GM20000 (cell line): ENCODE results near the gene AQP5.

Source experiments
- DNase-seq: peaks from one replicate; pipeline ENCODE4 v3.0.0; 2012; ENCODE audit warnings: low spot score
- TF ChIP-seq, protein P1 (sequence below): IDR thresholded peaks from 2 replicates; pipeline ENCODE4 v1.5.1; 2012; ENCODE audit warnings: mild to moderate bottlenecking, control low read depth; ENCODE audit errors: extremely low read depth, missing control alignments

The AQP5 gene

DNA sequence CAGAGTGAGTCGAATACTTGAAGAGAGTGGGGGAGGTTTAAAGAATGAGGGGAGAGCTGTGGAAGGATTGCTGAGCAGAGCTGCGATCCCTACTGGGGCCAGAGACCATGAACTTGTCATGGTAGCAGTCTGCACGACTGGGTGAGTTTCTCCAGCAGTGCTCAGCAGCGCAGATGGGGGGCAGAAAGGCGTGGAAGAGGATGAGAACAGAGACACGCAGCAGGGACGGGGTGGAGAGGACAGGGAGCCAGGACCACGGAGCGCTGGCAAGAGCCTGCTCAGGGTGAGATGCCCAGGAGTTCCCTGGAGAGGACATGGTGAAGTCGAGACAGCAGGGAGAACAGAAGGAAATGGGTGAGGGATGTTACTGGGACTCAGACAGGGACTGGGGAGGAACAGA, 9.0 kb downstream of the AQP5 start:
- DNase-seq = no peak
- TF ChIP-seq, protein P1, sequence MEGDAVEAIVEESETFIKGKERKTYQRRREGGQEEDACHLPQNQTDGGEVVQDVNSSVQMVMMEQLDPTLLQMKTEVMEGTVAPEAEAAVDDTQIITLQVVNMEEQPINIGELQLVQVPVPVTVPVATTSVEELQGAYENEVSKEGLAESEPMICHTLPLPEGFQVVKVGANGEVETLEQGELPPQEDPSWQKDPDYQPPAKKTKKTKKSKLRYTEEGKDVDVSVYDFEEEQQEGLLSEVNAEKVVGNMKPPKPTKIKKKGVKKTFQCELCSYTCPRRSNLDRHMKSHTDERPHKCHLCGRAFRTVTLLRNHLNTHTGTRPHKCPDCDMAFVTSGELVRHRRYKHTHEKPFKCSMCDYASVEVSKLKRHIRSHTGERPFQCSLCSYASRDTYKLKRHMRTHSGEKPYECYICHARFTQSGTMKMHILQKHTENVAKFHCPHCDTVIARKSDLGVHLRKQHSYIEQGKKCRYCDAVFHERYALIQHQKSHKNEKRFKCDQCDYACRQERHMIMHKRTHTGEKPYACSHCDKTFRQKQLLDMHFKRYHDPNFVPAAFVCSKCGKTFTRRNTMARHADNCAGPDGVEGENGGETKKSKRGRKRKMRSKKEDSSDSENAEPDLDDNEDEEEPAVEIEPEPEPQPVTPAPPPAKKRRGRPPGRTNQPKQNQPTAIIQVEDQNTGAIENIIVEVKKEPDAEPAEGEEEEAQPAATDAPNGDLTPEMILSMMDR = no peak

DNA sequence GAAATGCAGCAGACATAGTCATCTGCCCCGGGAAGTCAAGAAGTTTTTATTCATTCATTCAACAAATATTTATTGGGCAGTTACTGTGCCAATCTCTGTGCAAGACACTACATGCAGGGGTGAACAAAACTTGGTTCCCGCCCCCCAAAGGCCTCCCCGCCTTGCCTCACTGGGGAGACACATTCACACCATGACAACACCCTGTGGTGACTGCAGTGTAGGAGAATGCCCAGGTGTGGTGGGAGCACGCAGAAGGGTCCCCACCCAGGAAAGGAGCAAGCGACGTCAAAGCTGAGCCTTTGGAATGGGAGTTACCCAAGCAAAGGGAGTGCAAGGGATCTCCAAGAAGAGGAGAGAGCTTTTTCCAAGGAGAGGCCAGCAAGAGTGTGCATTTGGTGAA, 9.5 kb downstream of the AQP5 start:
- TF ChIP-seq, protein P1 = no peak
- no peak for DNase-seq

DNA sequence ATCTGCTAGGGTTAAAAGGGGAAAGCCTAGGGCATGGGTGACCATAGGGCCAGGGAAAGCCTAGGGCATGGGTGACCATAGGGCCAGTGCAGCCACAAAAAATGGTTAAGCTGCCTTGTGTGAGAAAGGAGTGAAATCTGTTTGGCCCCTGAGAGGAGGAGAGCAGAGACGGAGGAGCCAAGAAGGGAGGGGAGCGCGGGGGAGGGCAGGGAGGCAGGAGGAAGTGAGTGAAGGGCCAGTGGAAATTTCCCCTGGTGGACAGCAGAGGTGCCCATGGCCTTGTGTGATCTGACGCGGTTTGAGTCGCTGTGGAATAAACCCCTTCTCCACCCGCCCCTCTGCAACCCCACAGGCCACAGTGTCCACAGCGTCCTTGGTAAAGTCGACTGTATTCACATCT, 10.5 kb downstream of the AQP5 start:
- TF ChIP-seq, protein P1 = no peak

DNA sequence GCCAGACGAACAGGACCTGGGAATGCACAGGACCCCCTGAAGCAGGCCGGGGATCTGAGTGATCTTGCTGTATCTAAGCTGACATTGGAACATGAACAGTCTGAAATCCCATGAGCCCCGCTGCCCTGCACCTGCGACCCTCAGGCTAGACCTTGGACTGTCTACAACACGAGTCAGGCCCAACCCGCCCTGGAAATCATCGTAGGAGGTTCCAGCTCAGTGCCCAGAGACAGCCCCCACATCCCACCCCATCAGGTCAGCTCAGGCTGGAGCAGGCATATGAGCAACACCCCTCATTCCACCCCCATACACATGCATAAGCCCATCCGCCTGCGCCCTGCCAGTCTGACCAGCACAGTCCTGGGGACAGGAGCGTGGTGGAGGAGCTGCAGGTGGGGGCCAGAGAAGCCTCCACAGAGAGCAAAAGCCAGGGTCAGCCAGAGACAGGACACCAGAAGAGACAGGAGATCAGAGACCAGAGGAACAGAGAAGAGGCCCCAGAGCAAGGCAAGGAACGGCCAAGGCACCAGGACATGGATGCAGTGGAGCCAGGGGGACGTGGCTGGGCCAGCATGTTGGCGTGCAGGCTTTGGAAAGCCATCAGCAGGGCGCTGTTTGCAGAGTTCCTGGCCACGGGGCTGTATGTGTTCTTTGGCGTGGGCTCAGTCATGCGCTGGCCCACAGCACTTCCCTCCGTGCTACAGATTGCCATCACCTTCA, 11.1 kb downstream of the AQP5 start, which contains the start of gene AQP6:
AQP6 (plus strand) TSS at position 307 of the 720 bp plus-strand sequence; CDS start at position 534, 227 bp downstream.
- no peak for DNase-seq
- TF ChIP-seq, protein P1 = no peak

More for the DNA sequence above, 10.5 kb downstream of the AQP5 start:
- DNase-seq = no peak

DNA sequence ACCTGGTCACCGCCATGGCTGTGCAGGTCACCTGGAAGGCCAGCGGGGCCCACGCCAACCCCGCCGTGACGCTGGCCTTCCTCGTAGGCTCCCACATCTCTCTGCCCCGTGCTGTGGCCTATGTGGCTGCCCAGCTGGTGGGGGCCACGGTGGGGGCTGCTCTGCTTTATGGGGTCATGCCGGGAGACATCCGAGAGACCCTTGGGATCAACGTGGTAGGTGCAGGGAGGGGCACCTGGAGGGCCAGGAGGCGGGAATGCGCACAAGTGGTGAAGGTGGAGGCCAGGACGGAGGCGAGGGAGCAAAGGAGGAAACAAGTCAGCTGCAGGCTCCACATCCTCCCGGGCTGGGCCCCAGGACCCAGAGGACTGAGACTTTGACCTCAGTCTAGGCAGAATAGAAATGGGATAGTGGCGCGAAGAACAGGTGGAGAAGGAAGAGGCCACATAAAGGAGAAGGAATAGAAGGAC, 11.7 kb downstream of the AQP5 start:
- TF ChIP-seq, protein P1 = no peak
- DNase-seq = no peak

DNA sequence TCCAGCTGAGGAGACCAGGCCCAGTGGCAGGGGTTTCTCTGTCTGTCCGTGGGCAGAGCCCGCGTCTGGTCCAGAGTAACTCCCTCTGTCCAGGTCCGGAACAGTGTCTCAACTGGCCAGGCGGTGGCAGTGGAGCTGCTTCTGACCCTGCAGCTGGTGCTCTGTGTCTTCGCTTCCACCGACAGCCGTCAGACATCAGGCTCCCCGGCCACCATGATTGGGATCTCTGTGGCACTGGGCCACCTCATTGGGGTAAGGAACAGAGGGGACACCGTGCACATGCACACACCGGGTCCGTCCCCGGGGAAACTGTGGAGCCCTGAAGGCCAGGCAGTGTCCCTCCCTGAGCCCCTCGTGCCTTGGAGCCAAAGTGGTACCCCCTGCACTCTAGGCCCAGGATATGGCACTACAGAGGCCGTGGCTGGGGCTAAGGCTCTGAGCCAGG, 12.6 kb downstream of the AQP5 start:
- TF ChIP-seq, protein P1 = no peak
- DNase-seq = no peak

DNA sequence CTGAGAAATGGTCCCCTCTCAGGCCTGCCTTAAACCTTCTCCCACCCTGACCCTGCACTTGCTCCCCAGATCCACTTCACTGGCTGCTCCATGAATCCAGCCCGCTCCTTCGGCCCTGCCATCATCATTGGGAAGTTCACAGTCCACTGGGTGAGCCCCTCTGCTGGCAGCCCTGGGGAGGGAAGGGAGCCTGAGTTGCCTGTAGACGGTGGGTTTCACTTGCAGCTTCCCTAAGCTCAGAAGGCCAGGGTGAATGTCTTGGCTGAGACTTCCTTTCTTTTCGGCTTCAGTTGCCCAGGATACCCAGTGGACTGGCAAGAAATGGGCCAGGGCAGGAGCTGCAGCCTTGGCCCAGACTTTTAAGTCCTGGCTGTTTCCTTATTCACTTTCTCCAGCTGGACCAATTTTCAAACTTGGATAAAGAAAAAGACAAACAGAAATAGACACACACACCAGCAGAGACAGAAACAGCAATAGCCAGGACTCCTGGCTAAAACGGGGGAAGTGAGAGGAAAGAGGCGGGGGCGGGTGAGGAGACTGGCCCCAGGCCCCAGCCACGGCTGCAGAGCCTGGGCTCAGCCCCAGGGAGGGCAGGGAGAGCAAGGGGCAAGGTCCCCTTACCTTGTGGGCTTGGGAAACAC, 13.1 kb downstream of the AQP5 start:
- TF ChIP-seq, protein P1 = no peak
- DNase-seq = no peak
